HEK293T (cell line): Measurements from ENCODE around the gene PSMC4.

Source experiments
- CTCF ChIA-PET: fragments of 350-600 bp; formaldehyde crosslinking; extraction: SDS; loops from one replicate; lab custom pipeline; 2021; ENCODE audit warnings: antibody characterized with exemption, inconsistent platforms; lab: Yijun Ruan, JAX
- POLR2A ChIA-PET: fragments of 350-600 bp; formaldehyde crosslinking; extraction: SDS; loops from one replicate; lab custom pipeline; 2020; ENCODE audit warnings: antibody characterized with exemption, inconsistent platforms; lab: Yijun Ruan, JAX
- DNase-seq: peaks from one replicate; pipeline ENCODE4 v3.0.0; 2012; ENCODE audit warnings: mixed read lengths; ENCODE audit errors: extremely low spot score
- ARNT ChIP-seq: fragments of 450-650 bp; IDR thresholded peaks from 2 replicates; pipeline ENCODE4 v1.6.1; 2017; ENCODE audit warnings: mild to moderate bottlenecking
- BHLHE40 ChIP-seq: fragments of 450-650 bp; IDR thresholded peaks from 2 replicates; pipeline ENCODE4 v1.6.1; 2016; ENCODE audit warnings: mild to moderate bottlenecking, moderate library complexity, borderline replicate concordance
- CTBP1 ChIP-seq: fragments of 450-650 bp; IDR thresholded peaks from 2 replicates; pipeline ENCODE4 v1.6.1; 2016; ENCODE audit warnings: borderline replicate concordance
- ELF4 ChIP-seq: fragments of 450-650 bp; IDR thresholded peaks from 2 replicates; pipeline ENCODE4 v1.6.1; 2017; ENCODE audit warnings: antibody characterized with exemption
- FOXA1 ChIP-seq: fragments of 450-650 bp; IDR thresholded peaks from 2 replicates; pipeline ENCODE4 v1.6.1; 2016; ENCODE audit warnings: mild to moderate bottlenecking
- FOXK2 ChIP-seq: fragments of 450-650 bp; IDR thresholded peaks from 2 replicates; pipeline ENCODE4 v1.6.1; 2016; ENCODE audit warnings: mild to moderate bottlenecking
- FOXM1 ChIP-seq: fragments of 450-650 bp; IDR thresholded peaks from 2 replicates; pipeline ENCODE4 v1.6.1; 2017; ENCODE audit warnings: mild to moderate bottlenecking, borderline replicate concordance
- HDGF ChIP-seq: fragments of 450-650 bp; IDR thresholded peaks from 2 replicates; pipeline ENCODE4 v1.6.1; 2017; ENCODE audit warnings: antibody characterized with exemption, borderline replicate concordance
- L3MBTL2 ChIP-seq: fragments of 450-650 bp; conservative IDR thresholded peaks from 2 replicates; pipeline ENCODE4 v1.6.1; 2016; ENCODE audit warnings: mild to moderate bottlenecking
- LEF1 ChIP-seq: fragments of 450-650 bp; IDR thresholded peaks from 2 replicates; pipeline ENCODE4 v1.6.1; 2017; ENCODE audit warnings: mild to moderate bottlenecking, borderline replicate concordance
- NFRKB ChIP-seq: fragments of 450-650 bp; IDR thresholded peaks from 2 replicates; pipeline ENCODE4 v1.6.1; 2016; ENCODE audit warnings: mild to moderate bottlenecking, moderate library complexity
- PKNOX1 ChIP-seq: fragments of 450-650 bp; IDR thresholded peaks from 2 replicates; pipeline ENCODE4 v1.6.1; 2016
- SP1 ChIP-seq: fragments of 450-650 bp; IDR thresholded peaks from 2 replicates; pipeline ENCODE4 v1.6.1; 2017
- SUZ12 ChIP-seq: fragments of 450-650 bp; IDR thresholded peaks from 2 replicates; pipeline ENCODE4 v1.6.1; 2016; ENCODE audit warnings: mild to moderate bottlenecking
- TARDBP ChIP-seq: fragments of 450-650 bp; IDR thresholded peaks from 2 replicates; pipeline ENCODE4 v1.6.1; 2016
- ZNF384 ChIP-seq: fragments of 450-650 bp; IDR thresholded peaks from 2 replicates; pipeline ENCODE4 v1.6.1; 2016

Gene PSMC4

GRCh38 chr19:39998501-39998900 is 27.5 kb downstream of the PSMC4 start:
- no peak for TF ChIP-seq FOXK2
- TF ChIP-seq HDGF: no peak
- TF ChIP-seq ARNT: no peak
- TF ChIP-seq ELF4: no peak
- TF ChIP-seq PKNOX1: no peak
- no peak for TF ChIP-seq FOXM1
- no peak for TF ChIP-seq FOXA1
- no peak for TF ChIP-seq ZNF384
- no peak for TF ChIP-seq LEF1
- no peak for TF ChIP-seq L3MBTL2
- no peak for TF ChIP-seq SUZ12
- no peak for TF ChIP-seq SP1
- TF ChIP-seq CTBP1: no peak
- TF ChIP-seq NFRKB: no peak
- TF ChIP-seq TARDBP: no peak
- ChIA-PET POLR2A (no interaction called here), CTCF (no interaction called here)
- DNase-seq: no peak

- TF ChIP-seq FOXA1 (no peak), ZNF384 (no peak), LEF1 (no peak), SP1 (no peak), ARNT (no peak), HDGF (no peak), FOXK2 (no peak), PKNOX1 (no peak), SUZ12 (no peak)
- ChIA-PET POLR2A (no interaction called here), CTCF (no interaction called here)
- no peak for DNase-seq
Measured at GRCh38 chr19:40005691-40006272, 34.8 kb downstream of the PSMC4 start.

- ChIA-PET POLR2A (no interaction called here), CTCF (no interaction called here)
- DNase-seq: no peak
- TF ChIP-seq ZNF384 (no peak), FOXA1 (no peak), PKNOX1 (no peak), ELF4 (no peak), FOXK2 (no peak), LEF1 (no peak), SP1 (no peak), TARDBP (no peak), FOXM1 (no peak), SUZ12 (no peak), BHLHE40 (no peak), NFRKB (no peak), ARNT (no peak), HDGF (no peak), CTBP1 (no peak), L3MBTL2 (no peak)
Measured at GRCh38 chr19:40006273-40006691, 35.3 kb downstream of the PSMC4 start.

- TF ChIP-seq SP1: no peak
- no peak for TF ChIP-seq TARDBP
- TF ChIP-seq ELF4: no peak
- no peak for TF ChIP-seq L3MBTL2
- no peak for TF ChIP-seq HDGF
- TF ChIP-seq ARNT: no peak
- no peak for TF ChIP-seq CTBP1
- no peak for TF ChIP-seq FOXK2
- no peak for TF ChIP-seq BHLHE40
- TF ChIP-seq LEF1: no peak
- POLR2A ChIA-PET: interaction anchor here (1.3 kb wide), 1 partner anchor 13 kb away, joined by 3 read pairs; no protein-coding TSS in a partner anchor
- DNase-seq: no peak
- CTCF ChIA-PET: no interaction called here
Measured at GRCh38 chr19:40009674-40010073, 38.7 kb downstream of the PSMC4 start.

- TF ChIP-seq FOXA1: no peak
- no peak for TF ChIP-seq NFRKB
- no peak for TF ChIP-seq SUZ12
- no peak for TF ChIP-seq ARNT
- TF ChIP-seq ZNF384: no peak
- no peak for TF ChIP-seq TARDBP
- DNase-seq: no peak
- ChIA-PET POLR2A (no interaction called here), CTCF (no interaction called here)
Measured at GRCh38 chr19:40013991-40014390, 43.0 kb downstream of the PSMC4 start.

- TF ChIP-seq L3MBTL2 (no peak), LEF1 (no peak), SP1 (no peak), SUZ12 (no peak), FOXA1 (no peak), TARDBP (no peak), ZNF384 (no peak), PKNOX1 (no peak), ELF4 (no peak), ARNT (no peak)
- CTCF ChIA-PET: no interaction called here
- DNase-seq: no peak
- POLR2A ChIA-PET: no interaction called here
Measured at GRCh38 chr19:40023969-40024368, 53.0 kb downstream of the PSMC4 start.
